Keratinocyte (primary cell): Measurements from ENCODE around the gene BTLA. TPM values are rescaled to one million over a fixed set of nuclear protein-coding genes. Genes with fewer than 3 reads are reported as not detected.

Experiments used
- DNase-seq: peaks from one replicate; pipeline ENCODE4 v3.0.0-alpha.2; 2011; ENCODE audit warnings: low read depth, missing footprints, low spot score
- FAIRE-seq: peaks from 2 replicates; lab custom pipeline; 2011; peaks lifted over from hg19 to GRCh38; lab: Jason Lieb, UNC
- H2AFZ ChIP-seq: 2 replicates; pipeline ENCODE4 v1.6.0; 2012; ENCODE audit warnings: low read length, control low read depth, inconsistent platforms; ENCODE audit not compliant: control insufficient read depth
- H3K27ac ChIP-seq: 2 replicates; pipeline ENCODE4 v1.5.1; 2011; ENCODE audit warnings: low read length; ENCODE audit not compliant: control insufficient read depth, insufficient read depth
- H3K27me3 ChIP-seq: 3 replicates; pipeline ENCODE4 v1.6.0; 2011; ENCODE audit warnings: low read length; ENCODE audit not compliant: control insufficient read depth, insufficient read depth; ENCODE audit errors: extremely low read depth
- H3K36me3 ChIP-seq, 2 experiments: 2 replicates in 1 of 2; 3 replicates in 1 of 2; pipeline ENCODE4 v1.5.1; 2011; ENCODE audit warnings: low read length in 2 of 2, mild to moderate bottlenecking in 1 of 2; ENCODE audit not compliant: control insufficient read depth in 2 of 2, insufficient read depth in 2 of 2; ENCODE audit errors: extremely low read depth in 1 of 2
- H3K4me1 ChIP-seq: 3 replicates; pipeline ENCODE4 v1.5.1; 2011; ENCODE audit warnings: low read length; ENCODE audit not compliant: control insufficient read depth, insufficient read depth; ENCODE audit errors: extremely low read depth
- H3K4me2 ChIP-seq: 3 replicates; pipeline ENCODE4 v1.6.0; 2011; ENCODE audit warnings: low read depth, low read length; ENCODE audit not compliant: control insufficient read depth, insufficient read depth; ENCODE audit errors: extremely low read depth
- H3K4me3 ChIP-seq, 3 experiments: fragments of 200-600 bp in 1 of 3; sonication (generic) in 1 of 3; 2 replicates in 2 of 3; 3 replicates in 1 of 3; pipeline ENCODE4 v1.5.1; 2011 to 2016; ENCODE audit warnings: low read length in 3 of 3, mild to moderate bottlenecking in 3 of 3, control low read depth in 2 of 3, inconsistent platforms in 1 of 3, low read depth in 1 of 3, mixed read lengths in 1 of 3, mixed run types in 1 of 3, moderate library complexity in 1 of 3; ENCODE audit not compliant: control insufficient read depth in 2 of 3, insufficient read depth in 2 of 3; ENCODE audit errors: extremely low read depth in 1 of 3
- H3K79me2 ChIP-seq: 2 replicates; pipeline ENCODE4 v1.6.0; 2012; ENCODE audit warnings: low read length; ENCODE audit not compliant: control insufficient read depth, insufficient read depth
- H3K9ac ChIP-seq: 3 replicates; pipeline ENCODE4 v1.6.0; 2011; ENCODE audit warnings: low read length; ENCODE audit not compliant: control insufficient read depth, insufficient read depth; ENCODE audit errors: extremely low read depth
- H3K9me1 ChIP-seq: 3 replicates; pipeline ENCODE4 v1.6.0; 2011; ENCODE audit warnings: low read length; ENCODE audit not compliant: control insufficient read depth, insufficient read depth; ENCODE audit errors: extremely low read depth
- H3K9me3 ChIP-seq: 2 replicates; pipeline ENCODE4 v1.5.1; 2012; ENCODE audit warnings: low read depth, low read length; ENCODE audit not compliant: control insufficient read depth
- H4K20me1 ChIP-seq: 3 replicates; pipeline ENCODE4 v1.6.0; 2011; ENCODE audit warnings: low read length; ENCODE audit not compliant: control insufficient read depth, insufficient read depth; ENCODE audit errors: extremely low read depth
- EZH2 ChIP-seq: IDR thresholded peaks from one replicate; pipeline ENCODE4 v1.6.1; 2012; ENCODE audit warnings: inconsistent platforms, mild to moderate bottlenecking, low read length, moderate library complexity
- dilution Hi-C: fragments of 300-500 bp; cut with MboI; formaldehyde crosslinking; loops from one replicate; pipeline ENCODE4 v1.7.0; 2020; ENCODE audit warnings: low sequenced_read_pairs; ENCODE audit not compliant: extremely low pct_ligation_motif_present
- polyA plus RNA-seq, 5 experiments: library from polyadenylated mRNA; depleted of rRNA in 3 of 5; stranded (reverse) in 3 of 5; stranded (forward) in 1 of 5; unstranded in 1 of 5; fragments of >200 nt; gene quantifications; 1 replicate in 1 of 5; 2 replicates in 3 of 5; 3 replicates in 1 of 5; pipeline versions ENCODE4 v1.2.1 to v1.2.3, GENCODE V29; 2011 to 2012; ENCODE audit warnings: missing spikeins in 2 of 5, low read depth in 1 of 5, low replicate concordance in 1 of 5
- TF ChIP-seq, protein P1 (sequence below), 3 experiments: IDR thresholded peaks in 1 of 3; conservative IDR thresholded peaks in 1 of 3; optimal IDR thresholded peaks in 1 of 3; 2 replicates in 2 of 3; 3 replicates in 1 of 3; pipeline versions ENCODE3 to v1.5.1; 2011; ENCODE audit warnings: low read length in 3 of 3, mild to moderate bottlenecking in 3 of 3, moderate library complexity in 2 of 3, control low read depth in 1 of 3, inconsistent platforms in 1 of 3; ENCODE audit not compliant: insufficient read depth in 2 of 3; ENCODE audit errors: extremely low read depth in 1 of 3

Gene BTLA
- polyA plus RNA-seq, 1 donor (not counting 4 experiments of a cell fraction or from before 2014, with no cell fraction given): 0.08 TPM

DNA sequence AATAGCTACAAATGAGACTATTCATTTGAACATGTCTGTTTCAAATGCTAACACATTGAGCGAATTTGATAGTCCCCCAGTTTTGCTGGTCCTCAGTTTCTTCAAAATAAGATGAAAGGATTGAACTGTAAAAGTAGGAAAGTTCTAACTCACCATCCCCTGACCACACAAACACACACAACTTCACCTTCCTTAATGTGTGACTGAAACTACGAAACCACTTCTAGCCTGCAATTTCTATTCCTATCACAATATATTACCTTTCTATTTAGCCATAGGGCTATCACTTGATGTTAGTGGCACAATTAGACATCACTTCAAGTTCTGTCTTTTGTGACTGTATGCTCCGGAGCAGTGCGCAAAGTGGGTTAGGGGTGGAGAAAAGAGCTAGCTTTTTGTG, 14.9 kb downstream of the BTLA start:
- FAIRE-seq: no peak
- dilution Hi-C loops: no loop called here

DNA sequence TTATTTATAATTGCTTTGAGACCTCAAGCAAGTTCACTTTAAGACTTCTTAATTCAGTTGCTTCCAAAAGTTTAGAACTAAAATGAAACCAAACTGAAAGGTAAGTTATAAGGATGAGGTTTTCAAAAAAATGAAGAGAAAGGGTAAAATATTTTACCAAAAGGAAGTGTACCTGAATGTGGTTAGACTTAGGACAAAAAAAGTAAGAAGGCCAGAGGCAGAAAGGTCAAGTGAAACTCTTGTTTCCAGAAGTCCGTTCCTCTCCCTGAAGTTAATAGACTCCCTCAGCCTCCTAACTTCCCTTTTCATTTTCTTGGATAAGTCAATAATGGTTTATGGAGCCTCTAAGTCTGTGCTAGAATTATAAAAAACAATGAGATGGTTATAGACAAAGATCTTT, 16.6 kb downstream of the BTLA start:
- H3K9ac ChIP-seq: no peak overlapping the region
- dilution Hi-C loops: no loop called here

More for the DNA sequence above, 14.9 kb downstream of the BTLA start:
- no peak overlapping the region for H3K4me3 ChIP-seq
- DNase-seq: no peak
- H3K9me3 ChIP-seq: no peaks in the 10 kb centered on the region
- no peaks in the 10 kb centered on the region for H3K9me1 ChIP-seq
- H2AFZ ChIP-seq: no peak overlapping the region
- TF ChIP-seq, protein P1, sequence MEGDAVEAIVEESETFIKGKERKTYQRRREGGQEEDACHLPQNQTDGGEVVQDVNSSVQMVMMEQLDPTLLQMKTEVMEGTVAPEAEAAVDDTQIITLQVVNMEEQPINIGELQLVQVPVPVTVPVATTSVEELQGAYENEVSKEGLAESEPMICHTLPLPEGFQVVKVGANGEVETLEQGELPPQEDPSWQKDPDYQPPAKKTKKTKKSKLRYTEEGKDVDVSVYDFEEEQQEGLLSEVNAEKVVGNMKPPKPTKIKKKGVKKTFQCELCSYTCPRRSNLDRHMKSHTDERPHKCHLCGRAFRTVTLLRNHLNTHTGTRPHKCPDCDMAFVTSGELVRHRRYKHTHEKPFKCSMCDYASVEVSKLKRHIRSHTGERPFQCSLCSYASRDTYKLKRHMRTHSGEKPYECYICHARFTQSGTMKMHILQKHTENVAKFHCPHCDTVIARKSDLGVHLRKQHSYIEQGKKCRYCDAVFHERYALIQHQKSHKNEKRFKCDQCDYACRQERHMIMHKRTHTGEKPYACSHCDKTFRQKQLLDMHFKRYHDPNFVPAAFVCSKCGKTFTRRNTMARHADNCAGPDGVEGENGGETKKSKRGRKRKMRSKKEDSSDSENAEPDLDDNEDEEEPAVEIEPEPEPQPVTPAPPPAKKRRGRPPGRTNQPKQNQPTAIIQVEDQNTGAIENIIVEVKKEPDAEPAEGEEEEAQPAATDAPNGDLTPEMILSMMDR (optimal IDR thresholded peaks at IDR 0.05 in 1 of 3, IDR thresholded peaks at IDR 0.05 in 1 of 3, conservative IDR thresholded peaks at IDR 0.05 in 1 of 3; ENCODE audit: extremely low read depth in 1 of 3, insufficient read depth in 2 of 3, low read length in 3 of 3): no peak
- TF ChIP-seq EZH2: no peak
- H4K20me1 ChIP-seq: no peaks in the 10 kb centered on the region
- H3K9ac ChIP-seq: no peak overlapping the region
- no peaks in the 10 kb centered on the region for H3K27me3 ChIP-seq
- no peak overlapping the region for H3K27ac ChIP-seq
- H3K36me3 ChIP-seq: no peaks in the 10 kb centered on the region
- no peaks in the 10 kb centered on the region for H3K4me1 ChIP-seq
- H3K4me2 ChIP-seq: no peak overlapping the region
- no peaks in the 10 kb centered on the region for H3K79me2 ChIP-seq

More for the DNA sequence above, 16.6 kb downstream of the BTLA start:
- Histone ChIP-seq H3K36me3 (no peaks in the 10 kb centered on the region), H3K27me3 (no peaks in the 10 kb centered on the region), H2AFZ (no peak overlapping the region), H3K4me2 (no peak overlapping the region), H3K9me3 (no peaks in the 10 kb centered on the region), H3K4me1 (no peaks in the 10 kb centered on the region), H3K4me3 (no peak overlapping the region), H4K20me1 (no peaks in the 10 kb centered on the region), H3K9me1 (no peaks in the 10 kb centered on the region), H3K79me2 (no peaks in the 10 kb centered on the region), H3K27ac (no peak overlapping the region)
- TF ChIP-seq, protein P1 (optimal IDR thresholded peaks at IDR 0.05 in 1 of 3, IDR thresholded peaks at IDR 0.05 in 1 of 3, conservative IDR thresholded peaks at IDR 0.05 in 1 of 3; ENCODE audit: extremely low read depth in 1 of 3, insufficient read depth in 2 of 3, low read length in 3 of 3): no peak
- no peak for TF ChIP-seq EZH2
- FAIRE-seq (no peak), DNase-seq (no peak)
